ENCODE results near the gene CYB5B.

DNA sequence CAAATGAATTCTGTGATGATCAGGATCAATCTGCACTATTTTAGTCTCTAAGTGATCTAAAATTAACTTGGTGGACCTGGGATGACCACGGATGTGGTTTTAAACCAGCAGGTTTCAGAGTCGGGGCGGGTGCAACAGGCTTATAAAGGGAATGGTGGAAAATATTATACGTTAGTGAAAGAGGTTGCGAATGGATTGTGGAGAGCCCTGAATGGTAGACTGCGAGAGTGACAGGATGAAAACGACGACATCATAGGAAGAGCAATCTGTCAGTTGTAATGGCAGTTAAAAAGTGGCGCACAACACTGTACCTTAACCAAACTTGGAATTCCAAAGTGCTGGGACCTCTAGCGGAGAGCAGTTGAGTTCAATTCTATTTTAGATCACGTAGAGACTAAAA, 1.2 kb upstream of the CYB5B start:
- TF ChIP-seq POLR2AphosphoS5 (IDR thresholded peaks at IDR 0.05) (no peak), CTCF (IDR thresholded peaks at IDR 0.05) (no peak), EP300 (IDR thresholded peaks at IDR 0.05; ENCODE audit: low read depth) (no peak)
